Measurements from ENCODE around the gene SORCS3. TPM values are rescaled to one million over a fixed set of nuclear protein-coding genes. Genes with fewer than 3 reads are reported as not detected.
A peak's percentile ranks its signal among the peaks of the same experiment; 100 is the strongest.

SORCS3 gene
- total RNA-seq, 1 donor: 0.27 TPM

DNA sequence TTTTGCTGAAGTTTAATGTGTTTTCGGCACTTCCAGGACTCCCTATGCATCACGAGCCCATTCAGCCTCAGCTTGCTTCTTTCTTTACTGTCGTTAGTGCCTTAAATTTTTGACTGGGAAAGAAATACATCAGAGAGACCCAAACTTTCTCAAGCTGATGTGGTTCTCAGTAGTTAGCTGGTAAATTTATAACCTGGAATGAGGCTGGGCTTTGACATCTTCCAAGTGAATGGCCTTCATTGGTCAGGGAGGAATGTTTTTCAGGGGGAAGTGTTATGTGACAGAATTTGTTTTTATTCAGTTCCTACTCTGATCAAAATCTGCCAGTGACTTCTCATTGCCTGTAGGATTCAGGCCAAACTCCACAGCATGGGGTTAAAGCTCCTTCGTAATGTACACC is 296.9 kb downstream of the SORCS3 start:
- no peak for TF ChIP-seq CTCF (IDR thresholded peaks at IDR 0.05; ENCODE audit: insufficient read depth, low read length)
- no peak overlapping the region for H3K4me3 ChIP-seq (ENCODE audit: low read depth, low read length)
- no peak for DNase-seq (ENCODE audit: low read depth)

DNA sequence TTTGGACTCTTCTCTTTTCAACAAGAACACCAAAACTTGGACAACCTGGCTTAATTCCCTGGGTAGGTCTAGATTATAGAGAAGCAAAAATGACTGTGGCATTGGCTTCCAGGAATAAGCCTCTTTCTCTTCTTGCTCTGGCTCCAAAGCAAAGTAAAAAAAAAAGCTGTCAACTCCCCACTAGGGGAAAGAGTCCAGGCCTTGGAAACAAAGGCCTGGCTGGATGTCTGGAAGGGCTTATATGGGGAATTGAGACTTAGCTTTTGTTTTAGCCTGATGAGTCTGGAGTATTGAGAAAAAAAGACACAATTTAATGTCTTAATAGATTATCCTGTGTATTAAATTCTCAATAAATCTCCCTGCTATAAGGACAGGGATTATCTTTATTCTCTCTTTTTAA is 300.6 kb downstream of the SORCS3 start:
- no peak overlapping the region for H3K4me3 ChIP-seq (ENCODE audit: low read depth, low read length)
- peak; percentile 7 for DNase-seq (ENCODE audit: low read depth)
- TF ChIP-seq CTCF (IDR thresholded peaks at IDR 0.05; ENCODE audit: insufficient read depth, low read length): no peak

DNA sequence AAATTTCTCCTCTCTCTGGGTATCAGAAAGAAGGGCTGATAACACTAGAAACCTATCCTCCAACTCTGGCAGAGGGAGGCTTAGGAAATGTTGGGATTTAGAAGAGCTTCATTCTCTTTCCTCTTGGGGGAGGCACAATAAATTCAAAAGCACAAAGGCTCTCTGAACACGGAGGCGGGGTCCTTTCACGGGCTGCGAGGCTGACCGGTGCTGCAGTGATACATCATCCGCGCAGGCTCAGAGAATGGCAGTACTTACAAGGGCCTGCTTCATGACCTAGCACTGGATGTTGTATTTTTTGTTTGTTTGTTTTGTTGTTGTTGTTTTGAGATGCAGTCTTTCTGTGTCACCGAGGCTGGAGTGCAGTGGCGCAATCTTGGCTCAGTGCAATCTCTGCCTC is 306.2 kb downstream of the SORCS3 start:
- no peak for DNase-seq (ENCODE audit: low read depth)
- TF ChIP-seq CTCF (IDR thresholded peaks at IDR 0.05; ENCODE audit: insufficient read depth, low read length): no peak
- no peak overlapping the region for H3K4me3 ChIP-seq (ENCODE audit: low read depth, low read length)

DNA sequence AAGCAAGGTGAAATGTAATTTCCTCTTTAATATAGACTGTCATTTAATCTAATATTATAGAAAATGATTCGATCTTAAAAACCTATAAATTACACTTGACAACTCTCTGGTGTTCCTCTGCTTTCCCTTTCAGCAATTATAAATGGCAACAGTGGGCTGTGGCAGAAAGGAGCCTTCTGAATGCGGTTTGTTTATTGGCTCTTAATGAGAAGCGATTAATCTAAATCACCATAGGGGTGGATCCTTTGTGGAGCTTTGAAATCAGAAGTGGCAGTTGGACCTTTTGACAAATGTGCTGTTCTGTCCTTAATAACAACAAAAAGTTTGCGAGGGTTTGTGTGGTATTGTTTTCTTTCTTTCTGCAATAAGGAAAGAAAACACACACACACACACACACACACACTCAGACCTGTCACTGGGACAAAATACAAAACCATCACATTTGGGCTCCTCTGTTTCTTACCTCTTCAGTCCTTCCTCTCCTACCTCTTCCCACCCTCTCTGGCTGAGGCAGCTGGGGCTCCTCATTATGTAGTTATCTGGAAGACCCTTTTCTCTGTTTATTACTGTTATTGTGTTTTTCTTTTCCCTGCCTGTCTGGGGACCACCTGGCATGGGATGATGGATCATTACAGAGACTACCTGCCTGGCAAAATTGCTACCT is 316.2 kb downstream of the SORCS3 start:
- DNase-seq (ENCODE audit: low read depth): no peak
- H3K4me3 ChIP-seq (ENCODE audit: low read depth, low read length): no peak overlapping the region
- TF ChIP-seq CTCF (IDR thresholded peaks at IDR 0.05; ENCODE audit: insufficient read depth, low read length): no peak

- no peak overlapping the region for H3K4me3 ChIP-seq (ENCODE audit: low read depth, low read length)
- DNase-seq (ENCODE audit: low read depth): no peak
- TF ChIP-seq CTCF (IDR thresholded peaks at IDR 0.05; ENCODE audit: insufficient read depth, low read length): no peak
Observed at GRCh38 chr10:104966563-104967297, 325.6 kb downstream of the SORCS3 start.

DNA sequence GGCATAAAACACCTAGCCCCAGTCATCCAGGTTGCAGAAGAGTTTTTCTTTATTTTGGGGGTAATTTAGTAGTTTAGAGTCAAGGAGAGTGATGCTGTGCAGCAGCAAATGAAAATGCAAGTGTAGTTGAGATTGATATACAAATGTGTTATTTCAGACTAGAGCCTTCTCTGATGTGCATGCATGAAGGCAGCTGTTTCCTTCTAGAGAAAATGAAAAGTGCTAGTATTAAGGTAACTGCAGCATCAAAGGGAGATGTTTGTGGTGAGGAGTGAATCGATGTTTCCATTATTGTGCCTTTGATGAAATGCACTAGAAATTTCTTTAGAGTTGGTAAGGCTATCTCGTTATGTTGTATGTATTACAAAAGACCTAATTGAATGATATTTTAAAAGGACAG is 339.3 kb downstream of the SORCS3 start:
- no peak for DNase-seq (ENCODE audit: low read depth)
- no peak overlapping the region for H3K4me3 ChIP-seq (ENCODE audit: low read depth, low read length)
- TF ChIP-seq CTCF (IDR thresholded peaks at IDR 0.05; ENCODE audit: insufficient read depth, low read length): no peak

Data from fibroblast of the aortic adventitia (primary cell).